Panc1 (cell line): Measurements from ENCODE around the gene CELF2.

Experiments
- CTCF ChIP-seq: fragments of 450-650 bp; IDR thresholded peaks from 2 replicates; pipeline ENCODE4 v1.5.1; 2017; ENCODE audit warnings: mild to moderate bottlenecking
- POLR2AphosphoS5 ChIP-seq: IDR thresholded peaks from 2 replicates; pipeline ENCODE4 v1.6.1; 2012; ENCODE audit warnings: mild to moderate bottlenecking, low read depth, low read length, moderate library complexity

- TF ChIP-seq CTCF (no peak), POLR2AphosphoS5 (no peak)
Measured at GRCh38 chr10:11284291-11285085, 266.8 kb downstream of the CELF2 start.
